Right lobe of liver (tissue), 6 donors: ENCODE results near the gene MAML2. TPM values are rescaled to one million over a fixed set of nuclear protein-coding genes. Genes with fewer than 3 reads are reported as not detected.

Experiments
- ATAC-seq, 4 donors: fragments of 200-7000 bp; cut with Tn5 transposase; one replicate each; pipeline ENCODE4 v1.9.1; 2020; ENCODE audit warnings: mild to moderate bottlenecking in 4 of 4, moderate library complexity in 4 of 4
- DNase-seq, 3 donors: peaks; one replicate each; pipeline ENCODE4 v3.0.0-alpha.2; 2020
- H3K27ac ChIP-seq, 3 donors: fragments of 200-600 bp; one replicate each; pipeline ENCODE4 v1.8.0; 2022
- H3K27me3 ChIP-seq, 2 donors: fragments of 200-600 bp; one replicate each; pipeline ENCODE4 v1.8.0; 2022
- H3K36me3 ChIP-seq, 4 donors: fragments of 200-600 bp; sonication (generic) in 1 of 4; one replicate each; pipeline versions ENCODE4 v1.5.1 to v1.8.0; 2017 to 2022; ENCODE audit warnings: control low read depth in 1 of 4
- H3K4me1 ChIP-seq, 4 donors: fragments of 200-600 bp; sonication (generic) in 1 of 4; one replicate each; pipeline versions ENCODE4 v1.5.1 to v1.8.0; 2017 to 2022; ENCODE audit warnings: control low read depth in 1 of 4
- H3K4me3 ChIP-seq, 3 donors: fragments of 200-600 bp; one replicate each; pipeline ENCODE4 v1.8.0; 2022
- H3K9me3 ChIP-seq, 4 donors: fragments of 200-600 bp; sonication (generic) in 1 of 4; one replicate each; pipeline versions ENCODE4 v1.5.1 to v1.8.0; 2017 to 2022; ENCODE audit warnings: control low read depth in 1 of 4
- POLR2A ChIP-seq: fragments of 450-650 bp; IDR thresholded peaks from one replicate; pipeline ENCODE4 v1.6.1; 2017; ENCODE audit warnings: antibody characterized with exemption, mild to moderate bottlenecking
- WGBS: methylation state at CpG from one replicate; pipeline ENCODE4 v1.1.6; 2018; ENCODE audit warnings: low coverage, low lambda C conversion rate; ENCODE audit not compliant: insufficient coverage; ENCODE audit errors: missing lambda C conversion rate; 5-methylcytosine and 5-hydroxymethylcytosine counted together
- intact Hi-C, 2 donors: fragments of 100-400 bp; cut with DNase I; formaldehyde crosslinking; loops; one replicate each; pipeline versions ENCODE4 v1.11.2 to v1.14.1; 2022
- total RNA-seq, 6 experiments: library from RNA; depleted of rRNA in 2 of 6; stranded (reverse); fragments of >200 nt in 2 of 6; fragmentation: NEBNext Ultra II Directional in 3 of 6; extraction: Animal tissue kit (Norgen Biotek cat#: 25700) in 3 of 6; gene quantifications; one replicate each; pipeline versions ENCODE4 v1.1.0 to v1.2.4, GENCODE V29; 2016 to 2023
- TF ChIP-seq, protein P1 (sequence below), 4 donors: fragments of 200-600 bp in 3 of 4; fragments of 450-650 bp in 1 of 4; IDR thresholded peaks; one replicate each; pipeline versions ENCODE4 v1.5.1 to v1.8.0; 2016 to 2022; ENCODE audit warnings: antibody characterized with exemption in 4 of 4, mild to moderate bottlenecking in 2 of 4
- donor health status: DM: no; HTN: yes; CAD: no.
- donor health status: DM: no; HTN: no; CAD: no.
- donor health status: DM: no; HTN: no; CAD: no.
- donor health status: DM: no; HTN: yes; CAD: no.
- donor health status: DM: no; HTN: yes; CAD: no.

The MAML2 gene
- total RNA-seq, 6 experiments from 2014 or later: 0.92 to 2.3 (median 1.9) TPM

GRCh38 chr11:96155627-96156378 lies 187.2 kb downstream of the MAML2 start:
- Histone ChIP-seq H3K9me3 (no peaks in the 10 kb centered on the region), H3K4me3 (no peak overlapping the region), H3K4me1 (peaks cover 0 to 4% (median 0%) of the 10 kb centered on the region in 4 donors), H3K36me3 (no peaks in the 10 kb centered on the region), H3K27me3 (no peaks in the 10 kb centered on the region), H3K27ac (peak overlapping the region; percentile 41 to 75 (median 41))
- ATAC-seq: peak; percentile 68 to 76 (median 73)
- intact Hi-C loops: no loop called here
- peak in 2 of 3 donors; percentile 53 to 59 for DNase-seq
- 47% methylated on average over 5 of the region's 9 CpGs for WGBS
- TF ChIP-seq, protein P1, sequence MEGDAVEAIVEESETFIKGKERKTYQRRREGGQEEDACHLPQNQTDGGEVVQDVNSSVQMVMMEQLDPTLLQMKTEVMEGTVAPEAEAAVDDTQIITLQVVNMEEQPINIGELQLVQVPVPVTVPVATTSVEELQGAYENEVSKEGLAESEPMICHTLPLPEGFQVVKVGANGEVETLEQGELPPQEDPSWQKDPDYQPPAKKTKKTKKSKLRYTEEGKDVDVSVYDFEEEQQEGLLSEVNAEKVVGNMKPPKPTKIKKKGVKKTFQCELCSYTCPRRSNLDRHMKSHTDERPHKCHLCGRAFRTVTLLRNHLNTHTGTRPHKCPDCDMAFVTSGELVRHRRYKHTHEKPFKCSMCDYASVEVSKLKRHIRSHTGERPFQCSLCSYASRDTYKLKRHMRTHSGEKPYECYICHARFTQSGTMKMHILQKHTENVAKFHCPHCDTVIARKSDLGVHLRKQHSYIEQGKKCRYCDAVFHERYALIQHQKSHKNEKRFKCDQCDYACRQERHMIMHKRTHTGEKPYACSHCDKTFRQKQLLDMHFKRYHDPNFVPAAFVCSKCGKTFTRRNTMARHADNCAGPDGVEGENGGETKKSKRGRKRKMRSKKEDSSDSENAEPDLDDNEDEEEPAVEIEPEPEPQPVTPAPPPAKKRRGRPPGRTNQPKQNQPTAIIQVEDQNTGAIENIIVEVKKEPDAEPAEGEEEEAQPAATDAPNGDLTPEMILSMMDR (IDR thresholded peaks at IDR 0.05): peak in 2 of 4 donors; percentile 7 to 8
- TF ChIP-seq POLR2A: no peak

GRCh38 chr11:96154802-96155520 lies 188.0 kb downstream of the MAML2 start:
- Histone ChIP-seq H3K27me3 (no peaks in the 10 kb centered on the region), H3K9me3 (no peaks in the 10 kb centered on the region), H3K4me1 (peaks cover 0 to 4% (median 0%) of the 10 kb centered on the region in 4 donors), H3K36me3 (no peaks in the 10 kb centered on the region), H3K27ac (peak overlapping the region in 2 of 3 donors; percentile 7 to 20), H3K4me3 (no peak overlapping the region)
- ATAC-seq: no peak
- no peak for DNase-seq
- 83% methylated on average over 4 of the region's 7 CpGs for WGBS
- TF ChIP-seq, protein P1 (IDR thresholded peaks at IDR 0.05): no peak
- no peak for TF ChIP-seq POLR2A
- intact Hi-C loops: no loop called here

DNA sequence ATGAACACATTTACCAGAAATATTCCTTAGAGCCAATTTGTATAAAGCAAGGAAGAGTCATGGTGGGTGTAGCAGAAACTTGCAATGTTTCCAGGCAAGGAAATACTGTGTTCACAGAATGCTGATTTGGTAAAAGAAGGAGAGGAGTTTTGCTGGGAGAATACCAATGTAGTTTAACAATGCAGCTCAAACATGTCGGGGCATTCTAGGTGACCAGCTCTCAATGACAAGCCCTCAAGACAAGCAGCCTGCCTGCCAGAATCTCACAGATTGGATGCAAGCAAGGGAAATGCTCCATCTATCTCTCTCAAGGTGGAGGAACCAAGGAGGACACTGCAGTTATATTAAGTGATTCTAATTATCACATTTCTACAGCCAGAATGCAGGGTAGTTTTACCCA lies 190.4 kb downstream of the MAML2 start:
- intact Hi-C loops: no loop called here
- ATAC-seq (no peak), DNase-seq (no peak)
- Histone ChIP-seq H3K4me1 (peaks cover 0 to 4% (median 0%) of the 10 kb centered on the region in 4 donors), H3K27me3 (no peaks in the 10 kb centered on the region), H3K9me3 (no peaks in the 10 kb centered on the region), H3K4me3 (no peak overlapping the region), H3K27ac (no peak overlapping the region), H3K36me3 (no peaks in the 10 kb centered on the region)
- WGBS: 71% methylated on average over 1 of the region's 1 CpG
- no peak for TF ChIP-seq POLR2A
- TF ChIP-seq, protein P1 (IDR thresholded peaks at IDR 0.05): no peak

DNA sequence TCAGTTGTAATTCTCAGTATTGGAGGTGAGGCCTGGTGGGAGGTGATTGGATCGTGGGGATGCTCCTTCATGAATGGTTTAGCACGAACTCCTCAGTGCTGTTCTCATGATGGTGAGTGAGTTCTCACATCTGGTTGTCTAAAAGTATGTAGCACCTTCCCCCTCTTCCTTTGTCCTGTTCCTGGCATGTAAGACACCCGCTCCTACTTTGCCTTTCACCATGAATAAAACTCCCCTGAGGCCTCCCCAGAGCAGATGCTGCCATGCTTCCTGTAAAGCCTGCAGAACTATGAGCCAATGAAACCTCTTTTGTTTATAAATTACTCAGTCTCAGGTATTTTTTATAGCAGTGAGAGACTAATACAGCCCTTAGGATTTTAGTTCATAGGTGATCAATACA lies 191.5 kb downstream of the MAML2 start:
- Histone ChIP-seq H3K36me3 (no peaks in the 10 kb centered on the region), H3K4me3 (no peak overlapping the region), H3K27me3 (no peaks in the 10 kb centered on the region), H3K4me1 (no peaks in the 10 kb centered on the region), H3K9me3 (no peaks in the 10 kb centered on the region), H3K27ac (no peak overlapping the region)
- 74% methylated on average over 3 of the region's 3 CpGs for WGBS
- no peak for TF ChIP-seq POLR2A
- TF ChIP-seq, protein P1 (IDR thresholded peaks at IDR 0.05): no peak
- ATAC-seq: no peak
- intact Hi-C loops: no loop called here
- DNase-seq: no peak
